ENCODE data around the gene MARCHF9.

DNA sequence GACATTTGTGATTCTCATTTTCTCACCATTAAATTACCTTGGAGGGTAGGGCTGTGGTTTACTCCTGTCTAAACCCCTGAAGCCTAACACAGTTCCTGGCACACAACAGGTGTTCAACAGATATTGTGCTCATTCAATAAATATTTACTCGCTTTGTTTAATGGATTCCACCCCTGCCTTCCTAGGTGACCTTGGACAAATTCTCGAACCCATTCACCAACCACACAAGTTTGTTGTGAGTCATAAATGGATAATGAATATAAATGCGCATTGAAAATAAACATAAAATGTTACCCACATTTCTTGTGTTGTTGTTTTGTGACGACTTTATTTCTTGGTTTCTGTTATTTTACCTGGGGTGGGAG, 27.3 kb downstream of the MARCHF9 start:
- TF ChIP-seq EP300 (IDR thresholded peaks at IDR 0.05; ENCODE audit: borderline replicate concordance): no peak
- TF ChIP-seq RAD21 (IDR thresholded peaks at IDR 0.05; ENCODE audit: low read depth): no peak
- TF ChIP-seq CEBPB (IDR thresholded peaks at IDR 0.05): no peak
- TF ChIP-seq REST (IDR thresholded peaks at IDR 0.05; ENCODE audit: low read depth): no peak
- no peak for TF ChIP-seq TAF1 (IDR thresholded peaks at IDR 0.05; ENCODE audit: low read depth)
- no peak for TF ChIP-seq MAX (IDR thresholded peaks at IDR 0.05)
- no peak for TF ChIP-seq ZBTB7A (IDR thresholded peaks at IDR 0.05; ENCODE audit: low read depth)
- no peak for TF ChIP-seq EGR1 (IDR thresholded peaks at IDR 0.05)
- TF ChIP-seq NFIC (IDR thresholded peaks at IDR 0.05): no peak
- no peak for TF ChIP-seq CREB1 (IDR thresholded peaks at IDR 0.05; ENCODE audit: low read depth)
- TF ChIP-seq FOXM1 (IDR thresholded peaks at IDR 0.05; ENCODE audit: borderline replicate concordance, low read depth): no peak
